Measurements from ENCODE around the gene FOXN1. TPM values are rescaled to one million over a fixed set of nuclear protein-coding genes. Genes with fewer than 3 reads are reported as not detected.

The FOXN1 gene
- total and polyA plus RNA-seq, 2 experiments from 2014 or later: 0.87 TPM; not detected in 1

- Histone ChIP-seq H3K27ac (no peak overlapping the region), H2AFZ (no peak overlapping the region), H3K36me3 (replicated peaks; ENCODE audit: insufficient read depth, low read depth) (no peaks in the 10 kb centered on the region), H3K4me2 (no peak overlapping the region), H4K20me1 (ENCODE audit: insufficient read depth, poor library complexity, severe bottlenecking) (no peaks in the 10 kb centered on the region), H3K79me2 (no peaks in the 10 kb centered on the region), H3K4me3 (no peak overlapping the region), H3K4me1 (ENCODE audit: insufficient read depth) (peaks cover 4% of the 10 kb centered on the region), H3K9me3 (ENCODE audit: low read depth) (no peaks in the 10 kb centered on the region), H3K27me3 (no peaks in the 10 kb centered on the region), H3K9me2 (replicated peaks; ENCODE audit: insufficient read depth) (no peaks in the 10 kb centered on the region)
- WGBS (ENCODE audit: low lambda C conversion rate, missing lambda C conversion rate): 79% methylated on average over 7 of the region's 7 CpGs
- no peak for TF ChIP-seq EZH2 (IDR thresholded peaks at IDR 0.05; ENCODE audit: borderline replicate concordance)
- no peak for TF ChIP-seq CTCF (IDR thresholded peaks at IDR 0.05; ENCODE audit: poor library complexity)
- TF ChIP-seq EZH2phosphoT487 (IDR thresholded peaks at IDR 0.05; ENCODE audit: low read depth, severe bottlenecking, unreplicated experiment): no peak
- DNase-seq (ENCODE audit: low spot score): no peak
Observed at GRCh38 chr17:28532050-28532960, 26.2 kb downstream of the FOXN1 start.

GRCh38 chr17:28533091-28533807, 27.1 kb downstream of the FOXN1 start:
- Histone ChIP-seq H3K36me3 (replicated peaks; ENCODE audit: insufficient read depth, low read depth) (no peaks in the 10 kb centered on the region), H3K9me2 (replicated peaks; ENCODE audit: insufficient read depth) (no peaks in the 10 kb centered on the region), H4K20me1 (ENCODE audit: insufficient read depth, poor library complexity, severe bottlenecking) (no peaks in the 10 kb centered on the region), H3K9me3 (ENCODE audit: low read depth) (no peaks in the 10 kb centered on the region), H2AFZ (no peak overlapping the region), H3K4me2 (no peak overlapping the region), H3K4me1 (ENCODE audit: insufficient read depth) (no peaks in the 10 kb centered on the region), H3K79me2 (no peaks in the 10 kb centered on the region), H3K4me3 (no peak overlapping the region), H3K27me3 (no peaks in the 10 kb centered on the region), H3K27ac (no peak overlapping the region)
- 82% methylated on average over 16 of the region's 16 CpGs for WGBS (ENCODE audit: low lambda C conversion rate, missing lambda C conversion rate)
- no peak for DNase-seq (ENCODE audit: low spot score)
- TF ChIP-seq EZH2 (IDR thresholded peaks at IDR 0.05; ENCODE audit: borderline replicate concordance) (no peak), EZH2phosphoT487 (IDR thresholded peaks at IDR 0.05; ENCODE audit: low read depth, severe bottlenecking, unreplicated experiment) (no peak), CTCF (IDR thresholded peaks at IDR 0.05; ENCODE audit: poor library complexity) (no peak)

- Histone ChIP-seq H3K27me3 (no peaks in the 10 kb centered on the region), H3K36me3 (replicated peaks; ENCODE audit: insufficient read depth, low read depth) (no peaks in the 10 kb centered on the region), H3K4me2 (no peak overlapping the region), H3K27ac (no peak overlapping the region), H4K20me1 (ENCODE audit: insufficient read depth, poor library complexity, severe bottlenecking) (no peaks in the 10 kb centered on the region), H3K9me3 (ENCODE audit: low read depth) (no peaks in the 10 kb centered on the region), H3K9me2 (replicated peaks; ENCODE audit: insufficient read depth) (no peaks in the 10 kb centered on the region), H3K79me2 (no peaks in the 10 kb centered on the region), H3K4me1 (ENCODE audit: insufficient read depth) (no peaks in the 10 kb centered on the region), H2AFZ (no peak overlapping the region), H3K4me3 (no peak overlapping the region)
- TF ChIP-seq CTCF (IDR thresholded peaks at IDR 0.05; ENCODE audit: poor library complexity): no peak
- no peak for TF ChIP-seq EZH2 (IDR thresholded peaks at IDR 0.05; ENCODE audit: borderline replicate concordance)
- no peak for TF ChIP-seq EZH2phosphoT487 (IDR thresholded peaks at IDR 0.05; ENCODE audit: low read depth, severe bottlenecking, unreplicated experiment)
- WGBS (ENCODE audit: low lambda C conversion rate, missing lambda C conversion rate): 88% methylated on average over 10 of the region's 11 CpGs
- no peak for DNase-seq (ENCODE audit: low spot score)
Observed at GRCh38 chr17:28534740-28535375, 28.7 kb downstream of the FOXN1 start.
